ENCODE data around the gene APH1A. TPM values are rescaled to one million over a fixed set of nuclear protein-coding genes. Genes with fewer than 3 reads are reported as not detected.

Gene APH1A
- polyA plus RNA-seq, 3 donors: 83.7 to 134 (median 83.9) TPM

DNA sequence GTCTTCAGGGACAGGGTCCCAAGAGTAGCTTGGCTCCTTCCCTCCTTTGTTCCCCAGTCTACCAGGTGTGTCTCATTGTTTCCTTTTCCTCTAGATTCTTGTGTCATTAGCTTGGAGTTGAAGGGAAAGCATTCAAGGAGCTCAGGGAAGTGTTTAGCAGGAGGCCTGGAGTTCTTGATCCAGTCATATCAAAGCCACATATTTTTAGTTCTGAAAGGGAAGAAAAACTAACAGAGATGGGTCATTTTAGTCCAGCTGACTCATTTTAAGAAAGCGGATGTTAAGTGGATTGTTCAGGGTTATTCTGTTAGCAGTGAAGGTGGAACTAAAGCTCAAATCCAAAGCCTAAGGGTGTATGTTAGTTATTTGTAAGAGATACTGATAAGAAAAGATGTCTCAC, 4.5 kb upstream of the APH1A start:
- Mint-ChIP-seq H3K4me1 (peaks cover 39% of the 10 kb centered on the region), H3K27ac (peak overlapping the region; percentile 53 to 89 (median 86)), H3K27me3 (ENCODE audit: low read depth in 3 of 3) (peaks cover 0 to 6% (median 2%) of the 10 kb centered on the region in 3 donors), H3K9me3 (peaks cover 0 to 1% (median 0%) of the 10 kb centered on the region in 7 donors), H3K4me3 (peak overlapping the region in 1 of 2 donors; percentile 70), H3K36me3 (peaks cover 0 to 8% of the 10 kb centered on the region in 2 donors)
- Histone ChIP-seq H3K27me3 (ENCODE audit: control insufficient read depth in 2 of 2, insufficient read depth in 2 of 2, low read length in 2 of 2) (no peaks in the 10 kb centered on the region), H3K9me3 (replicated peaks in 1 of 2; ENCODE audit: control insufficient read depth in 1 of 2, insufficient read depth in 1 of 2, low read length in 2 of 2) (no peaks in the 10 kb centered on the region), H3K9ac (ENCODE audit: insufficient read depth, low read length, poor library complexity, severe bottlenecking) (peak overlapping the region; percentile 18), H3K36me3 (replicated peaks in 1 of 2; ENCODE audit: control insufficient read depth in 1 of 2, insufficient read depth in 2 of 2, low read length in 2 of 2) (no peaks in the 10 kb centered on the region), H3K27ac (ENCODE audit: low read depth in 1 of 2, low read length in 2 of 2) (peak overlapping the region; percentile 36 to 67), H4K20me1 (ENCODE audit: insufficient read depth, low read length) (no peaks in the 10 kb centered on the region), H3K4me1 (ENCODE audit: control insufficient read depth in 1 of 2, insufficient read depth in 2 of 2, low read length in 2 of 2) (peaks cover 28 to 43% of the 10 kb centered on the region in 2 donors), H3K4me3 (replicated peaks in 1 of 3; ENCODE audit: low read depth in 2 of 3, low read length in 3 of 3) (peak overlapping the region in 1 of 3 experiments; percentile 49), H3K4me2 (replicated peaks; ENCODE audit: extremely low read depth, low read length, poor library complexity, severe bottlenecking) (peak overlapping the region; percentile 55), H2AFZ (ENCODE audit: insufficient read depth, low read depth, low read length, poor library complexity, severe bottlenecking) (peak overlapping the region; percentile 33), H3K79me2 (ENCODE audit: insufficient read depth, low read length) (peaks cover 6% of the 10 kb centered on the region)
- peak in 2 of 3 donors; percentile 45 to 58 for DNase-seq
- intact Hi-C loops (cut with micrococcal nuclease): no loop called here
- 17% methylated on average over 1 of the region's 1 CpG for WGBS (ENCODE audit: insufficient coverage)
- TF ChIP-seq CTCF (IDR thresholded peaks at IDR 0.05): no peak

GRCh38 chr1:150271291-150271959, 2.6 kb upstream of the APH1A start:
- Histone ChIP-seq H3K4me2 (replicated peaks; ENCODE audit: extremely low read depth, low read length, poor library complexity, severe bottlenecking) (no peak overlapping the region), H3K9ac (ENCODE audit: insufficient read depth, low read length, poor library complexity, severe bottlenecking) (no peak overlapping the region), H3K9me3 (replicated peaks in 1 of 2; ENCODE audit: control insufficient read depth in 1 of 2, insufficient read depth in 1 of 2, low read length in 2 of 2) (no peaks in the 10 kb centered on the region), H3K27me3 (ENCODE audit: control insufficient read depth in 2 of 2, insufficient read depth in 2 of 2, low read length in 2 of 2) (no peaks in the 10 kb centered on the region), H3K4me1 (ENCODE audit: control insufficient read depth in 1 of 2, insufficient read depth in 2 of 2, low read length in 2 of 2) (peaks cover 38 to 58% of the 10 kb centered on the region in 2 donors), H2AFZ (ENCODE audit: insufficient read depth, low read depth, low read length, poor library complexity, severe bottlenecking) (peak overlapping the region; percentile 1), H3K36me3 (replicated peaks in 1 of 2; ENCODE audit: control insufficient read depth in 1 of 2, insufficient read depth in 2 of 2, low read length in 2 of 2) (peaks cover 8 to 14% of the 10 kb centered on the region in 2 donors), H4K20me1 (ENCODE audit: insufficient read depth, low read length) (no peaks in the 10 kb centered on the region), H3K79me2 (ENCODE audit: insufficient read depth, low read length) (peaks cover 24% of the 10 kb centered on the region), H3K4me3 (replicated peaks in 1 of 3; ENCODE audit: low read depth in 2 of 3, low read length in 3 of 3) (no peak overlapping the region), H3K27ac (ENCODE audit: low read depth in 1 of 2, low read length in 2 of 2) (no peak overlapping the region)
- Mint-ChIP-seq H3K27me3 (ENCODE audit: low read depth in 3 of 3) (peaks cover 0 to 6% (median 0%) of the 10 kb centered on the region in 3 donors), H3K9me3 (peaks cover 0 to 1% (median 0%) of the 10 kb centered on the region in 7 donors), H3K27ac (peak overlapping the region in 4 of 7 donors; percentile 25 to 87 (median 43)), H3K4me3 (no peak overlapping the region), H3K36me3 (peaks cover 14 to 20% of the 10 kb centered on the region in 2 donors), H3K4me1 (peaks cover 54% of the 10 kb centered on the region)
- DNase-seq: peak in 2 of 3 donors; percentile 16 to 43
- no peak for TF ChIP-seq CTCF (IDR thresholded peaks at IDR 0.05)
- intact Hi-C loops (cut with micrococcal nuclease): no loop called here
- 96% methylated on average over 5 of the region's 7 CpGs for WGBS (ENCODE audit: insufficient coverage)
